C4-2B (cell line): ENCODE data around the gene ZDHHC14.

ENCODE experiments used
- CTCF ChIP-seq: fragments of 450-650 bp; conservative IDR thresholded peaks from 2 replicates; pipeline ENCODE4 v1.5.1; 2017; ENCODE audit warnings: mild to moderate bottlenecking
- ZFX ChIP-seq: fragments of 450-650 bp; IDR thresholded peaks from 2 replicates; pipeline ENCODE4 v1.6.1; 2017

GRCh38 chr6:157337751-157338150 is 43.2 kb upstream of the ZDHHC14 start:
- no peak for TF ChIP-seq CTCF
- no peak for TF ChIP-seq ZFX
